Peyer's patch (tissue), 4 donors: ENCODE measurements around the gene KRTAP4-2.

Experiments
- CTCF ChIP-seq, 6 experiments: fragments of 450-650 bp in 4 of 6; fragments of 200-600 bp in 2 of 6; sonication (generic) in 1 of 6; IDR thresholded peaks; one replicate each; pipeline ENCODE4 v1.5.1; 2017 to 2019; ENCODE audit warnings: antibody characterized with exemption in 6 of 6, mild to moderate bottlenecking in 3 of 6, moderate library complexity in 1 of 6
- POLR2A ChIP-seq, 2 donors: fragments of 450-650 bp; IDR thresholded peaks; one replicate each; pipeline ENCODE4 v1.5.1; 2017; ENCODE audit warnings: antibody characterized with exemption in 2 of 2, mild to moderate bottlenecking in 2 of 2, moderate library complexity in 2 of 2

GRCh38 chr17:41223821-41224220, 45.8 kb upstream of the KRTAP4-2 start:
- TF ChIP-seq CTCF (IDR thresholded peaks at IDR 0.05): no peak
- no peak for TF ChIP-seq POLR2A (IDR thresholded peaks at IDR 0.05)
